IgD-negative memory B cell (primary cell): ENCODE measurements around the gene SUMF1. TPM values are rescaled to one million over a fixed set of nuclear protein-coding genes. Genes with fewer than 3 reads are reported as not detected.

ENCODE experiments used
- H3K27ac Mint-ChIP-seq, 3 donors: one replicate each; pipeline ENCODE4 v1.8.0; 2020 to 2022; ENCODE audit warnings: mild to moderate bottlenecking in 3 of 3, mixed read lengths in 3 of 3, moderate library complexity in 1 of 3
- H3K27me3 Mint-ChIP-seq: one replicate; pipeline ENCODE4 v1.8.0; 2021; ENCODE audit warnings: mixed read lengths
- H3K36me3 Mint-ChIP-seq: one replicate; pipeline ENCODE4 v1.8.0; 2020; ENCODE audit warnings: mild to moderate bottlenecking, mixed read lengths
- H3K4me1 Mint-ChIP-seq, 3 donors: one replicate each; pipeline ENCODE4 v1.8.0; 2020 to 2022; ENCODE audit warnings: mixed read lengths in 3 of 3, mild to moderate bottlenecking in 1 of 3
- H3K4me3 Mint-ChIP-seq, 4 donors: one replicate each; pipeline ENCODE4 v1.8.0; 2020 to 2022; ENCODE audit warnings: mild to moderate bottlenecking in 4 of 4, mixed read lengths in 4 of 4, moderate library complexity in 3 of 4
- H3K9me3 Mint-ChIP-seq, 3 donors: one replicate each; pipeline ENCODE4 v1.8.0; 2020 to 2021; ENCODE audit warnings: mixed read lengths in 3 of 3, mild to moderate bottlenecking in 1 of 3
- polyA plus RNA-seq: library from polyadenylated mRNA; unstranded; fragments of 300-500 nt; fragmentation: Illumina TruSeq; gene quantifications from one replicate; pipeline ENCODE4 v1.2.3, GENCODE V29; 2021

Gene SUMF1
- polyA plus RNA-seq, 1 donor from 2014 or later = 23.0 TPM

GRCh38 chr3:4387210-4388204 lies 79.6 kb downstream of the SUMF1 start:
- no peak overlapping the region for H3K27ac Mint-ChIP-seq

GRCh38 chr3:4385201-4385600 lies 81.9 kb downstream of the SUMF1 start:
- Mint-ChIP-seq H3K4me3 (no peak overlapping the region), H3K36me3 (peaks cover 23% of the 10 kb centered on the region), H3K27ac (no peak overlapping the region)

More at GRCh38 chr3:4387210-4388204, 79.6 kb downstream of the SUMF1 start:
- no peaks in the 10 kb centered on the region for H3K27me3 Mint-ChIP-seq
- no peak overlapping the region for H3K4me3 Mint-ChIP-seq
- H3K9me3 Mint-ChIP-seq = peaks cover 0 to 4% (median 0%) of the 10 kb centered on the region in 3 donors
- peaks cover 1 to 4% (median 4%) of the 10 kb centered on the region in 3 donors for H3K4me1 Mint-ChIP-seq
- peaks cover 16% of the 10 kb centered on the region for H3K36me3 Mint-ChIP-seq

GRCh38 chr3:4380013-4380412 lies 87.1 kb downstream of the SUMF1 start:
- Mint-ChIP-seq H3K36me3 (peaks cover 25% of the 10 kb centered on the region), H3K4me1 (no peaks in the 10 kb centered on the region), H3K4me3 (no peak overlapping the region), H3K27me3 (no peaks in the 10 kb centered on the region), H3K27ac (no peak overlapping the region), H3K9me3 (peaks cover 0 to 11% (median 6%) of the 10 kb centered on the region in 3 donors)

More at GRCh38 chr3:4385201-4385600, 81.9 kb downstream of the SUMF1 start:
- H3K9me3 Mint-ChIP-seq = peaks cover 0 to 2% (median under 1%) of the 10 kb centered on the region in 3 donors
- no peaks in the 10 kb centered on the region for H3K27me3 Mint-ChIP-seq
- H3K4me1 Mint-ChIP-seq = peaks cover 1 to 4% (median 4%) of the 10 kb centered on the region in 3 donors

- Mint-ChIP-seq H3K27me3 (no peaks in the 10 kb centered on the region), H3K4me1 (no peaks in the 10 kb centered on the region), H3K27ac (peak overlapping the region in 1 of 3 donors; percentile 24), H3K36me3 (peaks cover 36% of the 10 kb centered on the region), H3K4me3 (no peak overlapping the region), H3K9me3 (peaks cover 6 to 20% (median 9%) of the 10 kb centered on the region in 3 donors)
These were observed 90.6 kb downstream of the SUMF1 start for GRCh38 chr3:4376499-4376898.

- H3K4me1 Mint-ChIP-seq = no peaks in the 10 kb centered on the region
- H3K27ac Mint-ChIP-seq = peak overlapping the region in 1 of 3 donors; percentile 1
- H3K36me3 Mint-ChIP-seq = peaks cover 37% of the 10 kb centered on the region
- no peaks in the 10 kb centered on the region for H3K27me3 Mint-ChIP-seq
- H3K9me3 Mint-ChIP-seq = peaks cover 6 to 20% (median 9%) of the 10 kb centered on the region in 3 donors
- H3K4me3 Mint-ChIP-seq = no peak overlapping the region
These were observed 91.2 kb downstream of the SUMF1 start for GRCh38 chr3:4375911-4376310.

GRCh38 chr3:4373669-4374068 lies 93.4 kb downstream of the SUMF1 start:
- Mint-ChIP-seq H3K36me3 (peaks cover 25% of the 10 kb centered on the region), H3K4me3 (no peak overlapping the region), H3K9me3 (peaks cover 2 to 17% (median 9%) of the 10 kb centered on the region in 3 donors), H3K27me3 (no peaks in the 10 kb centered on the region), H3K4me1 (no peaks in the 10 kb centered on the region), H3K27ac (no peak overlapping the region)

- Mint-ChIP-seq H3K27me3 (no peaks in the 10 kb centered on the region), H3K9me3 (no peaks in the 10 kb centered on the region), H3K36me3 (peaks cover 7% of the 10 kb centered on the region), H3K27ac (no peak overlapping the region), H3K4me1 (no peaks in the 10 kb centered on the region), H3K4me3 (no peak overlapping the region)
These were observed 104.5 kb downstream of the SUMF1 start for GRCh38 chr3:4362523-4362922.

GRCh38 chr3:4360817-4361216 lies 106.3 kb downstream of the SUMF1 start:
- H3K27me3 Mint-ChIP-seq = no peaks in the 10 kb centered on the region
- no peak overlapping the region for H3K27ac Mint-ChIP-seq
- H3K36me3 Mint-ChIP-seq = peaks cover 7% of the 10 kb centered on the region
- no peaks in the 10 kb centered on the region for H3K9me3 Mint-ChIP-seq
- H3K4me1 Mint-ChIP-seq = no peaks in the 10 kb centered on the region
- H3K4me3 Mint-ChIP-seq = no peak overlapping the region

GRCh38 chr3:4359805-4360502 lies 107.1 kb downstream of the SUMF1 start:
- Mint-ChIP-seq H3K9me3 (no peaks in the 10 kb centered on the region), H3K36me3 (peaks cover 7% of the 10 kb centered on the region), H3K27me3 (no peaks in the 10 kb centered on the region), H3K27ac (peak overlapping the region in 1 of 3 donors; percentile 76), H3K4me1 (no peaks in the 10 kb centered on the region), H3K4me3 (no peak overlapping the region)

GRCh38 chr3:4358273-4358672 lies 108.8 kb downstream of the SUMF1 start:
- no peak overlapping the region for H3K4me3 Mint-ChIP-seq
- no peaks in the 10 kb centered on the region for H3K27me3 Mint-ChIP-seq
- H3K27ac Mint-ChIP-seq = no peak overlapping the region
- no peaks in the 10 kb centered on the region for H3K9me3 Mint-ChIP-seq
- H3K4me1 Mint-ChIP-seq = no peaks in the 10 kb centered on the region
- H3K36me3 Mint-ChIP-seq = peaks cover 9% of the 10 kb centered on the region

- Mint-ChIP-seq H3K36me3 (peaks cover 6% of the 10 kb centered on the region), H3K4me3 (no peak overlapping the region), H3K9me3 (no peaks in the 10 kb centered on the region), H3K4me1 (no peaks in the 10 kb centered on the region), H3K27me3 (no peaks in the 10 kb centered on the region), H3K27ac (no peak overlapping the region)
These were observed 110.3 kb downstream of the SUMF1 start for GRCh38 chr3:4356546-4357410.

GRCh38 chr3:4356220-4356540 lies 110.9 kb downstream of the SUMF1 start:
- Mint-ChIP-seq H3K27ac (no peak overlapping the region), H3K9me3 (no peaks in the 10 kb centered on the region), H3K4me3 (no peak overlapping the region), H3K27me3 (no peaks in the 10 kb centered on the region), H3K4me1 (peaks cover 0 to 2% (median 0%) of the 10 kb centered on the region in 3 donors), H3K36me3 (peaks cover 2% of the 10 kb centered on the region)

- Mint-ChIP-seq H3K4me3 (no peak overlapping the region), H3K9me3 (no peaks in the 10 kb centered on the region), H3K27me3 (no peaks in the 10 kb centered on the region), H3K4me1 (peaks cover 2 to 7% (median 4%) of the 10 kb centered on the region in 3 donors), H3K27ac (no peak overlapping the region), H3K36me3 (peaks cover 4% of the 10 kb centered on the region)
These were observed 111.5 kb downstream of the SUMF1 start for GRCh38 chr3:4355401-4356219.

GRCh38 chr3:4351872-4352271 lies 115.2 kb downstream of the SUMF1 start:
- no peak overlapping the region for H3K27ac Mint-ChIP-seq

More at GRCh38 chr3:4351872-4352271, 115.2 kb downstream of the SUMF1 start:
- Mint-ChIP-seq H3K9me3 (no peaks in the 10 kb centered on the region), H3K4me1 (peaks cover 3 to 7% (median 5%) of the 10 kb centered on the region in 3 donors), H3K4me3 (no peak overlapping the region), H3K27me3 (no peaks in the 10 kb centered on the region), H3K36me3 (peaks cover 4% of the 10 kb centered on the region)
